HG03442 (cell line): ENCODE measurements around the gene APOBEC3B.
A peak's percentile ranks its signal among the peaks of the same experiment; 100 is the strongest.
"Not testable (repeated sequence)": the region's sequence is repeated elsewhere in the genome, so short reads cannot be mapped to it uniquely, and the experiment has no call there.

Source experiments
- ATAC-seq: cut with Tn5 transposase; IDR thresholded peaks from one replicate; pipeline ENCODE4 v1.9.1; 2021; ENCODE audit warnings: mild to moderate bottlenecking, moderate library complexity; ENCODE audit not compliant: unreplicated experiment

The APOBEC3B gene

GRCh38 chr22:39026509-39027150, 44.5 kb downstream of the APOBEC3B start:
- ATAC-seq, result no peak

GRCh38 chr22:39027717-39028116, 45.6 kb downstream of the APOBEC3B start:
- ATAC-seq, result no peak

GRCh38 chr22:39028281-39028680, 46.1 kb downstream of the APOBEC3B start:
- ATAC-seq, result no peak

GRCh38 chr22:39029227-39029626, 47.1 kb downstream of the APOBEC3B start:
- no peak for ATAC-seq

- ATAC-seq, result no peak
Observed at GRCh38 chr22:39030705-39031104, 48.6 kb downstream of the APOBEC3B start.

- ATAC-seq, result not testable (repeated sequence)
Observed at GRCh38 chr22:39031434-39032295, 49.5 kb downstream of the APOBEC3B start.

GRCh38 chr22:39037071-39037470, 54.9 kb downstream of the APOBEC3B start:
- not testable (repeated sequence) for ATAC-seq

- no peak for ATAC-seq
Observed at GRCh38 chr22:39039306-39040126, 57.4 kb downstream of the APOBEC3B start.

- ATAC-seq, result not testable (repeated sequence)
Observed at GRCh38 chr22:39040155-39040537, 58.0 kb downstream of the APOBEC3B start.

- ATAC-seq, result peak; percentile 89
Observed at GRCh38 chr22:39040538-39041296, 58.6 kb downstream of the APOBEC3B start, which contains the start of gene APOBEC3F. Gene APOBEC3F (plus strand): TSS chr22:39040864. CDS start chr22:39040961, 97 bp downstream.

GRCh38 chr22:39041908-39042307, 59.8 kb downstream of the APOBEC3B start:
- no peak for ATAC-seq
